ENCODE measurements around the gene SUMO1. TPM values are rescaled to one million over a fixed set of nuclear protein-coding genes. Genes with fewer than 3 reads are reported as not detected.
"Not testable (repeated sequence)": the region's sequence is repeated elsewhere in the genome, so short reads cannot be mapped to it uniquely, and the experiment has no call there.

Gene SUMO1
- total RNA-seq = 10 to 100 TPM; 59.2 to 63.2 TPM
- long read RNA-seq, transcript SUMO1-203 (5 exons, 1,536 nt) = major isoform, 41 of 47 reads
- long read RNA-seq, partial matches to known transcripts = 1 of 47 reads
- long read RNA-seq, other reads (novel, unspliced or antisense) = 4 of 47 reads

DNA sequence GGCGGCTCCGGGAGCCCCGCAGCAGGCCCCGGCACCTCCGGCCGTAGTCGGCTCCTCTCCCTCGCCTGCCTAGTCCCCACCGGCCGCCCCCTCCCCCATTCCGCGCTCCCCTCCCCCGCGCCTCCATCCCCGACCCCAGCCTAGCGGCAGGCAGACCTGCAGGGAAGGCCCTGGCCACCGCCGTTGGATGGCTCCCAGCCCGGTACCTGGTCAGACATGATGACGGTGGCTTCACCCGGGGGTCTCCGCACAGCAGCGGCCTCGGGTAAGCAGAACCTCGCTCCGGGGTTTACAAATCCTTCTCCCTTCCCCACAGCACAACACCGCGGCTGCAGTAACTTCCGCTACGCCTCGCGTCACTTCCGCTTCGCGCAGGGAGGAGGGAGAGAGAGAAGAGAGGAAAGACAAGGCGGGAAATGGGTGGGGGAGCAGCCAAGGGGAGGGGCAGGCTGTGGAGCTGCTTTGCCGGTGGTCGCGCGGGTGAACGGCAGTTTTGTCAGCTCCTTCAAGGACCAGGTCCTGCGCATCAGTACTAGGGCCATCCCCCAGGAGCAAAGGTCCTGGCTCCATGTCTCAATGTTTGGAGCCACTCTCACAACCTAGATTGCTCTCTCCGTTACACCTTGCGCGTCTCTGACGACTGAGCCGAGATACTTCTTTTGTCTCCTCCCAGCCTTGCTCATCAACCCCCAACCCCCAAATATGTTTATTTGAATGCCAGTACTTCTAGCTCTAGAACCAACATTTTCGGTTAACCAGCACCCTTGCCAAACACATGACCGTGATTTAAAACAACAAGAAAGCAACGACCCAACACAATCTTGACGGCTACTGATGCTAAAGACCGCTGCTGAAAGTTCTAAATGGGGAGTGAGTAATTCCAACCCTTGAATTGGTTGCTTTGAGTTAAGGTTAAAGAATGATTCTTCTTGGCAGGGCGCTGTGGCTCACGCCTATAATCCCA is at the start of gene SUMO1:
Gene SUMO1, minus strand, starts transcription at position 364 of the 964 bp plus-strand sequence. Its CDS starts 146 bp downstream, at position 218.
- ATAC-seq (peak; percentile 99), DNase-seq (peak; percentile 91)
- intact Hi-C loops (cut with DNase I) = no loop called here

DNA sequence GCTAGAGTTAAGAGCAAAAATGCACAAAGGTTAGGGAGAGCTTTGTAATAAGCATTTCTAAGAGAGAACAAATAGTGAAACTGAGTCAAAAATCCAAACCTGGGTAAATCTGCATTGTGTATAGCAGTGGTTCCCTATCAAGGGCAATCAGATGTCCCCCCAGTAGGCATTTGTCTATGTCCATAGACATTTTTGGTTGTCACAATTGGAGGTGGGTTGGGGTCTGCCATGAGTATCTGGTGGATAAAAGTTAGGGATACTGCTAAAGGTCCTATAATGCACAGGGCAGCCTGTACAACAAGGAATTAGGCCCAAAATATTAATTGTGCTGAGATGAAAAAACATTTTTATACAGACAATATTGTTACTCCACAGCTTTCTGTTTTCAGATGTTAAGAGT is 48.2 kb upstream of the SUMO1 start:
- ATAC-seq = no peak
- no peak for DNase-seq
- intact Hi-C loops (cut with DNase I) = loop anchor here in 1 of 2 donors (10.0 kb wide), 1 partner anchor 88 kb away; the partner anchor contains the start of gene BMPR2

DNA sequence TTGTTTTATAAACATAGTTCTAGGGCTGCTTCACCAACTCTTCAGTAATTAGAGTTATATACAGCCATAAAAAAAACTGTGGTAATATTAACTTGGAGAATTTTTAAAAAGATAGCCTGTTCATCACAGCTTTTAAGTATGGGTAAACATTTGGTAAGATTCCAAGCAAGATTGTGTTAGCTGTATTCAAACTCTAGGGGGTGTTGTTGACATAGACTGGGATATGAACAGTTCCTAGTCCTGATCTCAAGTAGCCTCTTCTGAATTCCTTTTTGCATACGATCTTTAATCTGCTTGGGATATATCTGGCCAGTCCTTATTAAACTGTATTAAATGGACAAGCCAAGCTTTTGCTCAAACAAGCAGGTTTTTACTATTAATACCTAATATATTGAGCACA is 40.5 kb upstream of the SUMO1 start:
- DNase-seq (no peak), ATAC-seq (peak; percentile 74 to 76)
- intact Hi-C loops (cut with DNase I) = no loop called here

DNA sequence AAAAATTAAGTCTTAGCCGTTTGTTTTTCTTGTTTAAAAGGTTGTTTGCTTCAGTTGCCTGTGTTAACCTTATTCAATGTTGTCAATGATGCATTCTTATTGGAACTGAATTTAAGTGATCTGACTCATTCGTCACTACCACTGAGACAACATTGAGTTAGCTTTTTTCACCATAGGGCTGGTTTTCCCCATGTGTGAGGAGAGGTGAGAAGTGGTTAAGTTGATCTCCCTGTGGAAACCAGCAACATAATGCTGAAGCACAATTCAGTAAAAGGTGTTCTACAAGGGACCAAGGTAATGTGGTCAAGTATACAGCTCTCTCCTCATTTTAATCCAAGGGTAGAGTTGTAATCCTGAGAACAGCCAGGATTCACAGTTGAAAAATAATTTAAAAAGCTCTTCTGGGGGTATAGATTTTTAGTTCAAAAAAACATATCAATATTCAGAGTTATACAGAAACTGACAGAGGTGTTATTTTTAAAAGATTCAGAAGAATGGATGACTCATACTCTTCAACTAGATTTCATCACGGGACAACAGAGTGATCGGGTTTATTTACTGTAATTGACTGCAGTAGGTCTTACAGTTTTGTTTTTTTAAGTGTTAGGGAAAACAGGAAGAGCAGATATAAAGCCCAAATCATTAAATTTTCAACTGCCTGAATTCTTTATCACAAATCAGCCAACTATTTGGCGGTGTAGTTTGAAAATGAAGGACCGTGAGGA is 39.8 kb upstream of the SUMO1 start:
- ATAC-seq (peak in 1 of 2 donors; percentile 56), DNase-seq (no peak)
- intact Hi-C loops (cut with DNase I) = no loop called here

DNA sequence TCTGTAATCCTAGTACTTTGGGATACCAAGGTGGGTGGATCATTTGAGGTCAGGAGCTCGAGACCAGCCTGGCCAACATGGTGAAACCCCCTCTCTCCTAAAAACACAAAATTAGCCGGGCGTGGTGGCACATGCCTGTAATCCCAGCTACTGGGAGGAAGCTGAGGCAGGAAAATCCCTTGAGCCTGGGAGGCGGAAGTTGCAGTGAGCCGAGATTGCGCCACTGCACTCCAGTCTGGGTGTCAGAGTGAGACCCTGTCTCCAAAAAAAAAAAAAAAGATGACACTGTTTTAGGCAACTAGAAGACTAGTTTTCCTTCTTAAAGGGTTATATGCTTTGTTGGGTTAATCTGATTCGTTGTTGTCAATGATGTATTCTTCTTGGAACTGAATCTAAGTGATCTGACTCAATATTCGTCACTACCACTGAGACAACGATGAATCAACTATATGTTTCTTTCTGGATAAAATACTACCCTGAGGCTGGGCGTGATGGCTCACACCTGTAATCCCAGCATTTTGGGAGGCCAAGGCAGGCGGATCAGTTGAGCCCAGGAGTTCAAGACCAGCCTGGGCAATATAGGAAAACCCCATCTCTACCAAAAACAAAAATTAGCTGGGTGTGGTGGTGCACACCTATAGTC is 37.8 kb upstream of the SUMO1 start:
- DNase-seq; intact Hi-C loops (cut with DNase I); ATAC-seq: not testable (repeated sequence)

DNA sequence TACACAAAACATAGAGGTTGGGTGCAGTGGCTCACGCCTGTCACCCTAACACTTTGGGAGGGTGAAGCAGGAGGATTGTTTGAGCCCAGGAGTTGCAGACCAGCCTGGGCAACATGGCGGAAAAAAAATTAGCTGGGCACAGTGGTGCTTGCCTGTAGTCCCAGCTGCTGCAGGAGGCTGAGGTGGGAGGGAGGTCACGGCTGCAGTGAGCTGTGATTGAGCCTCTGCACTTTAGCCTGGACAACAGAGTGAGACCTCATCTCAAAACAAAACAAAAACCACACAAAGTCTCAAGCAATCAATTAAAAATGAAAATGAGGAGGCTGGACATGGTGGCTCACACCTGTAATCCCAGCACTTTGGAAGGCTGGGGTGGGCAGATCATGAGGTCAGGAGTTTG is 32.1 kb upstream of the SUMO1 start:
- intact Hi-C loops (cut with DNase I) = no loop called here

DNA sequence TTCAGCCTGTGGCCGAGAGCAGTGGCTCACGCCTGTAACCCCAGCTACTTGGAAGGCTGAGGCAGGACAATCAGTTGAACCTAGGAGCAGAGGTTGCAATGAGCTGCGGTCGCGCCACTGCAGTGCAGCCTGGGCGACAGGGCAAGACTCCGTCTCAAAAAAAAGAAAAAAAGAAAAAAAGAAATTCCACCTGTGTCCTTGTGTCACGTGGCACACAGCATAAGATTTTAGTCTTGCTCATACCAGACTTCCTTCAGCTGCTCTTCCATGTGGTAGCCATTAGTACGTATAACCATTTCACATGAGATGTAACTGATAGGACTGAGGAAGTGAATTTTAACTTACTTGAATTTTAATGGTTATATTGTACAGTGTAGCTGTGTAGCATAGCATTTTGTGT is 31.2 kb upstream of the SUMO1 start:
- no peak for DNase-seq
- no peak for ATAC-seq
- intact Hi-C loops (cut with DNase I) = no loop called here

More for the DNA sequence above, 32.1 kb upstream of the SUMO1 start:
- no peak for DNase-seq
- ATAC-seq = no peak

DNA sequence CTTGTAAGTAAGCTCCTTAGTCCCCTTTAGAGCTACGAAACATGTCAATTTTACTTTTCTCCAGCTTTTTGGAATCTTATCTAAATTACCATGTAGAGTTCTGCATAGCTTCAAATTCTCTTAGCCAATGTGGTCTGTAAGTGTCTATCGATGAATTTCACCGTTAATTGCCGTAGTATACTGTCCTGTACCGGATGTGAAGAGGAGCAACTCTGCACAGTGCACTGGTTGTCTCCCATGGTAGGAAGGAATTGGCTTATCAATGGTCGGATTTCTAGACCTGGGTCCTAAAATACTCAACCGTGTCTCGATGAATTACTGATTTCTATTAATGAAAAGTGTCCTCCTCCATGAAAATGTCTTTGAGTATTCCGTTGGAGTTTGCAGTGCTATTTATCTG is 29.1 kb upstream of the SUMO1 start:
- DNase-seq (no peak), ATAC-seq (no peak)
- intact Hi-C loops (cut with DNase I) = no loop called here

DNA sequence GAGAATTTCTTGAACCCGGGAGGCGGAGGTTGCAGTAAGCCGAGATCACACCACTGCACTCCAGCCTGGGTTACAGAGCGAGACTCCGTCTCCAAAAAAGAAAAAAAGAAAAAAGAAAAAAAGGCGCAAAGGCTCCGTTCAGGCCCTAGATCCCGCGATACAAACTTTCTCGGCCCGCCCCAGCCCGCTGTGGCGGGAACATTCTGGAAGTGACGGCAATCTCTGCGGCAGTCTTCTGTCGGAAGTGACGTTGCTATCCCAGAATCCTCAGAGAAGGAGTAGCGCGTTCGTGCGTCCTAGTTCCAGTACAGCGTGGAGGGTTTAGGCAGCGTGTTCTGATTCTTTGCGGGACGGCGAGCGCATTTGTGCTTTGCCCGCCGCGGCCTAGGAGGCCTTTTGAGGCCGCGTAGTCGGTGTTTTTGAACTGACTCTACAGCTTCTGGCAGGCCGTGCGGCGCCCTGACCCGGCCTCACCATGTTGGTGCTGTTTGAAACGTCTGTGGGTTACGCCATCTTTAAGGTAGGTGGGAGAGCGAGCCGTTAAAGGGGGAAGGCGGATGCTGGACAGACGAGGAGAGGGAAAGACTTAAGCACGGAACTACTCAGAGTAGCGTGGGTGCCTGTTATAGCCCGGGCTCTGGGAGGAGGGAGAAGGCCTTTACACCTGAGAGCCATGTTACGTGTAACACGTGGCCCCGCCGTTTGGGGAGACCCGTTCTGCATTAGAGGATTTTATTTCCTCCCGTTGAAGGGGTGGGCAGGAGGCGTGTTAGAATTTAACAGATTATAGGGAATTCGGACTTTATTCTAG is 27.3 kb upstream of the SUMO1 start, which contains the start of gene NOP58:
Gene NOP58, plus strand, starts transcription at position 297 of the 811 bp plus-strand sequence. Its CDS starts 179 bp downstream, at position 476.
- intact Hi-C loops (cut with DNase I) = no loop called here
- DNase-seq (peak; percentile 90), ATAC-seq (peak; percentile 99)

DNA sequence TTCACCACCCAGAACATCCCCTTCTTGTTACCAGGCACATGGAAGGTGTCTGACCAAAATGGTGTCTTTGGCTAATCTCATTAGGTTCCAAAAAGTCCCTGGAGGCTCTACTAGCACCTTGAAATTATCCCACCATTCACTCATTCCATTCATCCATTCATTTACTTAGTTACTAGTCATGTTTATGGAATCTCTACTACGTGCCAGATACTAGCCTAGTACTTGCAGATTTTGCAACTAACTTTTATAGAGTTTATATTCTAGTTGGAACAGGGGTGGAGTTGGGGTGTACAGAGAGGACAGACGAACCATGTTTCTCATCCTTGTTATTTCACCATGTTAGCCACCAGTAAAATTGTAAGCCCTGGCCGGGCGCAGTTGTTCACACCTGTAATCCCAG is 23.1 kb upstream of the SUMO1 start:
- intact Hi-C loops (cut with DNase I) = no loop called here
- no peak for ATAC-seq
- DNase-seq = no peak

DNA sequence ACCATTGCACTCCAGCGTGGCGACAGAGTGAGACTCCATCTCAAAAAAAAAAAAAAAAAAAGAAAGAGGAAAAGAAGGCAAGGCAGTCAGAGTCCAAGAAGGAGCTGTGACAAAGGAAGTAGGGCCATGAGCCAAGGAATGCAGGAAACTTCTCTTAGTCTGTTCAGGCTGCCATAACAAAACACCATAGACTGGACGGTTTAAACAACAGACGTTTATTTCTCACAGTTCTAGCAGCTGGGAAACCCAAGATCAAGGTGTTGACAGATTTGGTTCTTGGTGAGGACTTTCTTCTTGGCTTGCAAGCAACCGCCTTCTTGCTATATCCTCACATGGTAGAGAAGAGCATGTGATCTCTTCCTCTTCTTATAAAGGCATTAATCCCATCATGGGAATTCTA is 13.1 kb upstream of the SUMO1 start:
- DNase-seq (no peak), ATAC-seq (no peak)
- intact Hi-C loops (cut with DNase I) = no loop called here

DNA sequence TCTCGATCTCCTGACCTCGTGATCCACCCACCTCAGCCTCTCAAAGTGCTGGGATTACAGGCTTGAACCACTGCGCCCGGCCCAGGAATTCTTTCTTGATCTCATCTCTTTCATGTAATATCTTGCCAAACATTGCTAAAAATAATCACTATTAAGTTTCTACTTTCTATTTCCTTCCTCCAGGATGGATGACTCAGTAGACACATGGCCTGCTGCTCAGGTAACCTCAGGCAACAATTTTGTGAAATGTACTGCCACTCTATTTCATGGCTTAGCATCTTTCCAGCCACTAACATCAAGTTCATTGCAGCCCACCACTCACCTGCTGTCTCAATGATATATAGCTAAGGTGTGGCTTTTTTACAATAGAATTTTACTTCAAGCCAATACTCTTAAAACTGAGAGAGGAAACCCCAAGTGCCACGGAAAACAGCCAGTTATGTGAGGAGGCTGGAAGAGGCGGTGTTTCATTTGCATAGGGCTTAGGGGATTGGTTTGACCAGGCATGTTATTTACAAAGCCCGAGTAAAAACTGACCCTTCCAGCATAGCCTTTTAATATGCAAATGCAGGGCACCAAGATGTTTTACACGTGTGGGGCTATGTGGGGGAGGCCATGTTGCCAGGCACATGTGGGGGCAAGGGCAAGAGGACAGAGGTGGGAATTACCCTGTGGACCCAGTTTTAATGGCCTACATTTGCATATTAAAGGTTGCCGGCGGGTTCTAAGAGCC is 11.3 kb upstream of the SUMO1 start:
- intact Hi-C loops (cut with DNase I) = no loop called here
- DNase-seq (no peak), ATAC-seq (no peak)

DNA sequence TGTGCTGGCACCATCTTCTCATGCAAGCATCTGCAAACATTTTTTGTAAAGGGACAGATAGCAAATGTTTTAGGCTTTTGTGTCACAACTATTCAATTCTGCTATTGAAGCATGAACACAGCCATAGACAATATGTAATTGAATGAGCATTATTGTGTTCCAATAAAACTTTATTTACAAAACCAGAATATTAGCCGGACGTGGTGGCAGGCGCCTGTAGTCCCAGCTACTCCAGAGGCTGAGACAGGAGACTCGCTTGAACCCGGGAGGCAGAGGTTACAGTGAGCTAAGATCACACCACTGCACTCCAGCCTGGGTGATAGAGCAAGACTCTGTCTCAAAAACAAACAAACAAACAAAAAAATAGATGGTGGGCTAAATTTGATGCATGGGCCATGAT is 9.3 kb upstream of the SUMO1 start:
- ATAC-seq; DNase-seq; intact Hi-C loops (cut with DNase I): not testable (repeated sequence)

DNA sequence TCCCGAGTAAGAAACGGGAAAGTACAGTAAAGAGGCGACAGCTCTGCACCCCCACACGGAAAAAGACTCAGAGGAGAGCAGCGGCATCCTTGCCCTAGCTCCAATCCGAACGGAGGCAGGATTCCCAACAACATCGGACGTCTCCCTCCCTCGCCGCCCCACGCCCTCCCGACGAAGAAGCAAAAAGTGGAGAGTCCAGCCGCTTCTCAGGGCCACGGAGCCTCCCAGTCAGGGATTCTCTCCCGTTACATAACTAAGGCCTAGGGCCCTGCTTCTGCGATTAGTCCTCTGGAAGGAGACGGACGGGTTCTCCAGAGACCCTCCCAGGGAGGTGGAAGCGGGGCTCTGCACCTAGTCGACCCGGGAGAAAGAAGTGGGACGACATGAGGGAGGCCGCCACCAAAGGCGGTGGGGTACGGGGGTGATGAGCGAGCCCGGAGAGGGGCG is 587 bp downstream of the SUMO1 start:
- intact Hi-C loops (cut with DNase I) = no loop called here
- peak; percentile 29 for DNase-seq
- ATAC-seq = peak; percentile 46 to 63

DNA sequence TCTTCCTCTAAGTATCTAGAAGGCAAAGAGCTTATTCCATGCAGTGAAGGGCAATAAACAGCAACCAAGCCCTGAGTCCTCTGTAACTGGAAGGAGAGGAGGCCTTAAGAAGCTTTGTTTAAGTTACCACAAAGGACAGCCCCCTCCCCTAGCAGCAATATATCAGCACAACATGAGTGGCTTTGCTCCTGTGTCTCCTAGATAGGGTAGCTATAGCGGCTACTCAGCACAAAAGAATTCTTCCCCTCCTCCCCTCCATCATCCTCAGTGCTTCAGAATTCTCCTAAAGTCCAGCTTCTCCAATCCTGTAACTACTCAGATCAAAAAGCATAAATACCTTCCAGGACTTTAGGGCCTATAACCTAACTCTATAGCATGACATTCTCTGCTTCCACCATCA is 16.5 kb downstream of the SUMO1 start:
- DNase-seq (no peak), ATAC-seq (peak in 1 of 2 donors; percentile 31)
- intact Hi-C loops (cut with DNase I) = no loop called here

DNA sequence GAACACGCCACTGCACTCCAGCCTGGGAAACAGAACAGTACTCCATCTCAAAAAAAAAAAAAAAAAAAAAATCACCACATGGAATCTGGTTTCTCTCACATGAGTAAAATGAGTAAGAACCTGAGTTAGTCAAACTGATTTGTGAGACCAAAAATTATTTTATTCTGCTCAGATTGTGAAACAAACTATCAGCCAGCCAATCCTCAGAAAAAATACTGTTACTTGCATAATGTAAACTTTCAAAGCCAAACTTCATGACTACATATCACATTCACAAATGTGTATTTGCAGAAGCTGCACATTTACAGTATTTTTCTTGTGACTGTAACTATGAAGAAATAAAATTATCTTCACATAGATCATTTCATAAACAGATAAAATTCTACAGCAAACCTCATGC is 23.2 kb downstream of the SUMO1 start:
- intact Hi-C loops (cut with DNase I) = no loop called here
- DNase-seq (no peak), ATAC-seq (no peak)

DNA sequence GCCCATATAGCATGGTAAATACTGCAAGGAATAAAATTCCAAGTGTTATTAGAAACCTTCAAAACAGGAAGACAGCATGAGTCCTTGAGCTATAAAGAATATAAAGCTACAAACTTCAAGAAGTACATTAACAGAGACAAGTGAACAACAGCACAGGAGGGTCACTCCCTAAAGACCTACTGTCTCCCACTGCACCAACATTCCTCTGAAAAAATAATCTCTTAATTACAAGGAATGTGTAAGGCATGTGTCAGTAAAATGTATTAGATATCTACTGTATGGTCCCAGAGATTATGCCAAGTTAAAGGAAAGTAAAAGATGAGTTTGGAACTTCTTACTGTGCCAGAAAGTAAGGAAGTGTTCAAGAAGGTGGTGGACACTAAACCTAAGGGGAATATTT is 29.9 kb downstream of the SUMO1 start:
- no peak for ATAC-seq
- no peak for DNase-seq
- intact Hi-C loops (cut with DNase I) = no loop called here

DNA sequence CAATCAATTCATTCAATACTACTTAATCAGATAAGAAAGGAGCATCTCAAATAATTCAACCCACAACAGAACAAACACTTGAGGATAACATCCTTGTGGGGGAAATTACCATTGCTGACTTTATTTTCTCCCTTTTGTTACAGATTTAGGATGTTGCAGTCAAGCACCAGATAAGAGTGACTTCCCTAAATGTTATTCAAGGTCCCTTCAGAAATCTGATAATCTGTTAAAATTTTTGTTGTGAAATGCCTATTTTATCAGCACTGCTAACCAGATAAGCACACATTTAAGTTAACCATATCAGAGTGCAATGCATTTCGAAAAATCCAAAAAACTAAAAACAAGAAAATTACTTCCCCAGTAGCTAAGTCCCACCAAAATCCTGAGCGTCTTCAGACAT is 33.5 kb downstream of the SUMO1 start:
- DNase-seq (no peak), ATAC-seq (no peak)
- intact Hi-C loops (cut with DNase I) = no loop called here
